Esophagus (tissue), 2 donors: ENCODE results near the gene CD164L2. TPM values are rescaled to one million over a fixed set of nuclear protein-coding genes. Genes with fewer than 3 reads are reported as not detected.

ENCODE experiments used
- H3K27ac ChIP-seq, 2 donors: one replicate each; pipeline ENCODE4 v1.5.1; 2013; ENCODE audit warnings: low read depth in 2 of 2, mild to moderate bottlenecking in 2 of 2, inconsistent platforms in 1 of 2, low read length in 1 of 2, moderate library complexity in 1 of 2
- H3K27me3 ChIP-seq, 2 donors: one replicate each; pipeline ENCODE4 v1.6.1; 2013; ENCODE audit warnings: low read length in 2 of 2, control low read depth in 1 of 2, mild to moderate bottlenecking in 1 of 2; ENCODE audit not compliant: insufficient read depth in 2 of 2, control insufficient read depth in 1 of 2
- H3K36me3 ChIP-seq, 2 donors: one replicate each; pipeline ENCODE4 v1.6.1; 2013; ENCODE audit warnings: low read length in 1 of 2; ENCODE audit not compliant: control insufficient read depth in 2 of 2, insufficient read depth in 2 of 2
- H3K4me1 ChIP-seq, 2 donors: one replicate each; pipeline ENCODE4 v1.6.1; 2013; ENCODE audit warnings: low read length in 1 of 2; ENCODE audit not compliant: control insufficient read depth in 2 of 2, insufficient read depth in 2 of 2
- H3K4me3 ChIP-seq, 2 donors: one replicate each; pipeline ENCODE4 v1.5.1; 2013; ENCODE audit warnings: low read length in 2 of 2, mild to moderate bottlenecking in 2 of 2, low read depth in 1 of 2, moderate library complexity in 1 of 2
- H3K9me3 ChIP-seq, 2 donors: one replicate each; pipeline ENCODE4 v1.6.1; 2013; ENCODE audit warnings: mild to moderate bottlenecking in 2 of 2, low read depth in 1 of 2, low read length in 1 of 2, moderate library complexity in 1 of 2; ENCODE audit not compliant: control insufficient read depth in 2 of 2, insufficient read depth in 1 of 2
- WGBS, 2 donors: extraction: QIAGEN DNeasy Blood & Tissue Kit; methylation state at CpG; one replicate each; pipeline ENCODE4 v1.1.7; 2013; 5-methylcytosine and 5-hydroxymethylcytosine counted together
- polyA plus RNA-seq, 2 donors: library from polyadenylated mRNA; stranded (reverse); fragments of 200-250 nt; gene quantifications; one replicate each; pipeline ENCODE4 v1.2.3, GENCODE V29; 2013
- donor health status: healthy with polysubstance abuse.
- donor health status: Bipolar disorder and iron deficiency.

The CD164L2 gene
- polyA plus RNA-seq, 2 donors, result 10.5 to 14.5 TPM

GRCh38 chr1:27351541-27352107 is 31.5 kb downstream of the CD164L2 start:
- no peak overlapping the region for H3K4me3 ChIP-seq
- WGBS, 2 donors, result 49 to 60% methylated on average over 8 of the region's 8 CpGs
- no peaks in the 10 kb centered on the region for H3K27me3 ChIP-seq
- peaks cover 4 to 43% of the 10 kb centered on the region in 2 donors for H3K36me3 ChIP-seq
- H3K4me1 ChIP-seq, result peaks cover under 1 to 29% of the 10 kb centered on the region in 2 donors
- H3K9me3 ChIP-seq, result no peaks in the 10 kb centered on the region
- H3K27ac ChIP-seq, result peak overlapping the region; percentile 17 to 66

- Histone ChIP-seq H3K36me3 (peaks cover 0 to 41% of the 10 kb centered on the region in 2 donors), H3K27me3 (no peaks in the 10 kb centered on the region), H3K27ac (peak overlapping the region; percentile 79 to 94), H3K4me3 (no peak overlapping the region), H3K4me1 (peaks cover 0 to 29% of the 10 kb centered on the region in 2 donors), H3K9me3 (no peaks in the 10 kb centered on the region)
- whole genome bisulfite sequencing, 2 donors, result 40 to 42% methylated on average over 59 to 62 of the region's 62 CpGs
Observed at GRCh38 chr1:27350663-27351540, 32.2 kb downstream of the CD164L2 start.

DNA sequence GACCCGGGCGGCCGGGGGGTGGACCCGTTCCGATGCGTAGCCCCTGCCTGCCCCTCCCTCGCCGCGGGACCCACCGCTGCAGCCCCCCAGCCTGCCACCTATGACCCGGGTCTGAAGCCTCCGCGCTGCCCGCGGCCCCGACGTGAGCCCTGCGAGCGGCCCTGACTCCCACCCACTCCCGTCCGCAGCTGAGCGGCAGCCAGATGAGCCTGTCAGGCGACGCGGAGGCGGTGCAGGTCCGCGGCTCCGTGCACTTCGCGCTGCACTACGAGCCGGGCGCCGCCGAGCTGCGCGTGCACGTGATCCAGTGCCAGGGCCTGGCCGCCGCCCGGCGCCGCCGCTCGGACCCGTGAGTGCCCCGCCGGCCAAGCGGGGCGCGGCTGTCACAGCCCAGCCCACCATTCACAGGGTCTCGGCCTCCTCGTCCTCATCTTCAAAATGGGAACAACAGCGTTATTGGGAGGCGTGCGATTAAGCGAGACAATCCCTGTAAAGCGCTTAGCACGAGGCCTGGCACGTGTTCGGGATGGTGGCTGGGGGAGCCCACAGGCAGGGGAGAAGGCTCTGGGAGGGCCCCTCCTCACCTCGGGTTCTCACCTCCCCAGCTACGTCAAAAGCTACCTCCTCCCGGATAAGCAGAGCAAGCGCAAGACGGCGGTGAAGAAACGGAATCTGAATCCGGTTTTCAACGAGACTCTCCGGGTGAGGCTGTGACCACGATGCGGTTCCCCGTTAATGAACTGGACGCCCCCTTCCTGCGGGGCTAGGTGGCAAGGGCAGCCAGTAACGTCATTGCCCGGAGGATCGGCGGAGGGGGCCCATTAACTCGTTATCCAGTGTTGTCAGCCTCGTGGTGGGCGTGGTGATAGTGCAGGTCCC is 33.1 kb downstream of the CD164L2 start:
- Histone ChIP-seq H3K4me3 (peak overlapping the region; percentile 29 to 30), H3K27me3 (no peaks in the 10 kb centered on the region), H3K4me1 (peaks cover 0 to 32% of the 10 kb centered on the region in 2 donors), H3K9me3 (no peaks in the 10 kb centered on the region), H3K27ac (peak overlapping the region; percentile 79 to 94), H3K36me3 (peaks cover 0 to 35% of the 10 kb centered on the region in 2 donors)
- 27% methylated on average over 82 to 84 of the region's 84 CpGs for WGBS, 2 donors

- WGBS, 2 donors, result 19 to 22% methylated on average over 40 to 51 of the region's 51 CpGs
- H3K36me3 ChIP-seq, result peaks cover 0 to 37% of the 10 kb centered on the region in 2 donors
- no peaks in the 10 kb centered on the region for H3K27me3 ChIP-seq
- peaks cover 0 to 34% of the 10 kb centered on the region in 2 donors for H3K4me1 ChIP-seq
- H3K4me3 ChIP-seq, result peak overlapping the region; percentile 29 to 30
- peak overlapping the region; percentile 79 to 94 for H3K27ac ChIP-seq
- no peaks in the 10 kb centered on the region for H3K9me3 ChIP-seq
Observed at GRCh38 chr1:27348861-27349783, 34.0 kb downstream of the CD164L2 start.

GRCh38 chr1:27346991-27347624 is 36.0 kb downstream of the CD164L2 start:
- H3K4me1 ChIP-seq, result peaks cover 0 to 34% of the 10 kb centered on the region in 2 donors

DNA sequence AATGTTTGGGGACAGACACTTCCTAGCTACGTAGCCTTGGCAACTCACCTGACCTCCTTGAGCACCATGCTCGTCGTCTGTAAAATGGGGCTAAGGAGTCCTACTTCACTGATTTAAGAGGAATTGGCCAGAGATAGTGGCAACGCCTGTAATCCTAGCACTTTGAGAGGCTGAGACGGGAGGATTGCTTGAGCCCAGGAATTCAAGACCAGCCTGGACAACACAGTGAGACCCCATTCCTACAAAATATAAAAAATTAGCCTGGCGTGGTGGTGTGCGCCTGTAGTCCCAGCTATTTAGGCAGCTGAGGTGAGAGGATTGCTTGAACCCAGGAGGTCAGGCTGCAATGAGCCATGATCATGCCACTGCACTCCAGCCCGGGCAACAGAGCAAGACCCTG is 36.8 kb downstream of the CD164L2 start:
- Histone ChIP-seq H3K27me3 (no peaks in the 10 kb centered on the region), H3K36me3 (peaks cover 0 to 30% of the 10 kb centered on the region in 2 donors), H3K4me3 (no peak overlapping the region), H3K4me1 (peaks cover 0 to 39% of the 10 kb centered on the region in 2 donors), H3K9me3 (no peaks in the 10 kb centered on the region), H3K27ac (no peak overlapping the region)
- WGBS, 2 donors, result 90 to 92% methylated on average over 8 of the region's 8 CpGs

More at GRCh38 chr1:27346991-27347624, 36.0 kb downstream of the CD164L2 start:
- Histone ChIP-seq H3K36me3 (peaks cover 0 to 30% of the 10 kb centered on the region in 2 donors), H3K27me3 (no peaks in the 10 kb centered on the region), H3K27ac (peak overlapping the region; percentile 1 to 79), H3K9me3 (no peaks in the 10 kb centered on the region), H3K4me3 (no peak overlapping the region)
- WGBS, 2 donors, result 65 to 76% methylated on average over 13 to 14 of the region's 14 CpGs

DNA sequence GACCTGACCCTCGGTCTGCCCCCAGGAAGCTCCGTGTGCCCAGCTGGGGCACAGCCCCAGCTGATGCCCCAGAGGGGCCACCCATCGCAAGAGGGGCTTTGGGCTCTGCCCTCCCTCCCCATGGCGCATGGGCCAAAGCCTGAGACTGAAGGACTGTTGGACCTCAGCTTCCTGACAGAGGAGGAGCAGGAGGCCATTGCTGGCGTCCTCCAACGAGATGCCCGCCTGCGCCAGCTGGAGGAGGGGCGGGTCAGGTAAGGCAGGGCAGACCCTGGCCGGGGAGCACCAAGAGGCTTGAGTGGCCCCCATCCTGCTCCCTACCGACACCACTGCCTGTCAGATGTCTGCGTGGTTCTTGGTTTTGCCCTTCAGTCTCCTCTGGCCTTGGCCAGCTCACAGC is 37.9 kb downstream of the CD164L2 start:
- Histone ChIP-seq H3K27me3 (no peaks in the 10 kb centered on the region), H3K36me3 (peaks cover 0 to 22% of the 10 kb centered on the region in 2 donors), H3K4me3 (peak overlapping the region in 1 of 2 donors; percentile 7), H3K27ac (peak overlapping the region in 1 of 2 donors; percentile 59), H3K4me1 (peaks cover 0 to 32% of the 10 kb centered on the region in 2 donors), H3K9me3 (no peaks in the 10 kb centered on the region)
- WGBS, 2 donors, result 70 to 76% methylated on average over 10 to 12 of the region's 12 CpGs

- Histone ChIP-seq H3K4me3 (peak overlapping the region; percentile 84 to 88), H3K27me3 (no peaks in the 10 kb centered on the region), H3K4me1 (peaks cover 0 to 17% of the 10 kb centered on the region in 2 donors), H3K36me3 (peaks cover 0 to 16% of the 10 kb centered on the region in 2 donors), H3K27ac (peak overlapping the region; percentile 98 to 99), H3K9me3 (no peaks in the 10 kb centered on the region)
- WGBS, 2 donors, result 37 to 42% methylated on average over 5 of the region's 5 CpGs
Observed at GRCh38 chr1:27343639-27344025, 39.5 kb downstream of the CD164L2 start.
